Astrocyte (in vitro differentiated cells and primary cell): ENCODE results near the gene IDE.

Experiments
- CTCF ChIP-seq: IDR thresholded peaks from 2 replicates; pipeline ENCODE4 v1.5.1; 2011; ENCODE audit warnings: low read depth, mild to moderate bottlenecking, inconsistent platforms, low read length, moderate library complexity; ENCODE audit not compliant: insufficient read depth
- EZH2 ChIP-seq: IDR thresholded peaks from 2 replicates; pipeline ENCODE4 v1.6.1; 2012; ENCODE audit warnings: mild to moderate bottlenecking, low read length, inconsistent platforms; ENCODE audit not compliant: insufficient read depth

GRCh38 chr10:92440578-92440977, 133.3 kb downstream of the IDE start:
- TF ChIP-seq CTCF (no peak), EZH2 (no peak)
